IPS-20b (cell line): ENCODE data around the gene VGLL4.

ENCODE experiments used
- H3K27ac ChIP-seq: one replicate; pipeline ENCODE4 v1.5.1; 2013; ENCODE audit warnings: low read length
- H3K27me3 ChIP-seq: 2 replicates; pipeline ENCODE4 v1.6.1; 2013; ENCODE audit warnings: mild to moderate bottlenecking, low read length, inconsistent platforms; ENCODE audit not compliant: insufficient read depth
- H3K36me3 ChIP-seq: 2 replicates; pipeline ENCODE4 v1.6.1; 2013; ENCODE audit warnings: low read depth, mild to moderate bottlenecking, inconsistent platforms, low read length, moderate library complexity; ENCODE audit not compliant: insufficient read depth
- H3K4me1 ChIP-seq: 2 replicates; pipeline ENCODE4 v1.6.1; 2013; ENCODE audit warnings: mild to moderate bottlenecking, control low read depth, inconsistent platforms, low read length, moderate library complexity; ENCODE audit not compliant: insufficient read depth
- H3K4me3 ChIP-seq: 2 replicates; pipeline ENCODE4 v1.5.1; 2013; ENCODE audit warnings: mild to moderate bottlenecking, low read length, inconsistent platforms
- H3K9ac ChIP-seq: 2 replicates; pipeline ENCODE4 v1.6.1; 2013; ENCODE audit warnings: low read depth, mild to moderate bottlenecking, inconsistent platforms, low read length, moderate library complexity
- H3K9me3 ChIP-seq: 2 replicates; pipeline ENCODE4 v1.6.1; 2013; ENCODE audit warnings: mild to moderate bottlenecking, low read depth, low read length, inconsistent platforms; ENCODE audit not compliant: insufficient read depth

Gene VGLL4

GRCh38 chr3:11555881-11556633, 87.7 kb downstream of the VGLL4 start:
- Histone ChIP-seq H3K27me3 (no peaks in the 10 kb centered on the region), H3K36me3 (peaks cover 23% of the 10 kb centered on the region), H3K4me1 (no peaks in the 10 kb centered on the region), H3K4me3 (no peak overlapping the region), H3K27ac (no peak overlapping the region), H3K9me3 (no peaks in the 10 kb centered on the region), H3K9ac (no peak overlapping the region)

GRCh38 chr3:11555211-11555782, 88.4 kb downstream of the VGLL4 start:
- peaks cover 23% of the 10 kb centered on the region for H3K36me3 ChIP-seq
- H3K27ac ChIP-seq = no peak overlapping the region
- no peak overlapping the region for H3K9ac ChIP-seq

GRCh38 chr3:11554666-11555065, 89.0 kb downstream of the VGLL4 start:
- H3K4me3 ChIP-seq = no peak overlapping the region
- H3K27ac ChIP-seq = no peak overlapping the region
- no peak overlapping the region for H3K9ac ChIP-seq
- H3K9me3 ChIP-seq = no peaks in the 10 kb centered on the region
- no peaks in the 10 kb centered on the region for H3K4me1 ChIP-seq
- H3K36me3 ChIP-seq = peaks cover 23% of the 10 kb centered on the region
- no peaks in the 10 kb centered on the region for H3K27me3 ChIP-seq

More at GRCh38 chr3:11555211-11555782, 88.4 kb downstream of the VGLL4 start:
- Histone ChIP-seq H3K27me3 (no peaks in the 10 kb centered on the region), H3K4me3 (no peak overlapping the region), H3K4me1 (no peaks in the 10 kb centered on the region), H3K9me3 (no peaks in the 10 kb centered on the region)

- Histone ChIP-seq H3K27ac (no peak overlapping the region), H3K27me3 (no peaks in the 10 kb centered on the region), H3K9me3 (no peaks in the 10 kb centered on the region), H3K36me3 (peaks cover 23% of the 10 kb centered on the region), H3K9ac (no peak overlapping the region), H3K4me1 (no peaks in the 10 kb centered on the region), H3K4me3 (no peak overlapping the region)
These were observed 89.5 kb downstream of the VGLL4 start for GRCh38 chr3:11554236-11554610.

GRCh38 chr3:11553436-11554235, 90.1 kb downstream of the VGLL4 start:
- no peaks in the 10 kb centered on the region for H3K4me1 ChIP-seq
- H3K9ac ChIP-seq = no peak overlapping the region
- no peak overlapping the region for H3K27ac ChIP-seq
- peaks cover 21% of the 10 kb centered on the region for H3K36me3 ChIP-seq
- no peak overlapping the region for H3K4me3 ChIP-seq
- no peaks in the 10 kb centered on the region for H3K27me3 ChIP-seq
- no peaks in the 10 kb centered on the region for H3K9me3 ChIP-seq

- H3K9ac ChIP-seq = no peak overlapping the region
- H3K9me3 ChIP-seq = no peaks in the 10 kb centered on the region
- no peak overlapping the region for H3K27ac ChIP-seq
- no peaks in the 10 kb centered on the region for H3K4me1 ChIP-seq
- peaks cover 13% of the 10 kb centered on the region for H3K36me3 ChIP-seq
- no peak overlapping the region for H3K4me3 ChIP-seq
- H3K27me3 ChIP-seq = no peaks in the 10 kb centered on the region
These were observed 91.1 kb downstream of the VGLL4 start for GRCh38 chr3:11552289-11553264.

- H3K9ac ChIP-seq = no peak overlapping the region
- peaks cover 7% of the 10 kb centered on the region; the same call in 1 of the 2 replicates for H3K36me3 ChIP-seq
- no peaks in the 10 kb centered on the region for H3K27me3 ChIP-seq
- H3K9me3 ChIP-seq = no peaks in the 10 kb centered on the region
- H3K27ac ChIP-seq = no peak overlapping the region
- no peaks in the 10 kb centered on the region for H3K4me1 ChIP-seq
- no peak overlapping the region for H3K4me3 ChIP-seq
These were observed 92.7 kb downstream of the VGLL4 start for GRCh38 chr3:11551036-11551435.

- Histone ChIP-seq H3K4me3 (no peak overlapping the region), H3K4me1 (no peaks in the 10 kb centered on the region), H3K9me3 (no peaks in the 10 kb centered on the region), H3K27me3 (no peaks in the 10 kb centered on the region), H3K27ac (no peak overlapping the region), H3K36me3 (no peaks in the 10 kb centered on the region), H3K9ac (no peak overlapping the region)
These were observed 94.1 kb downstream of the VGLL4 start for GRCh38 chr3:11549580-11550140.

- Histone ChIP-seq H3K27ac (no peak overlapping the region), H3K9me3 (no peaks in the 10 kb centered on the region), H3K36me3 (no peaks in the 10 kb centered on the region), H3K4me1 (no peaks in the 10 kb centered on the region), H3K9ac (no peak overlapping the region), H3K27me3 (no peaks in the 10 kb centered on the region), H3K4me3 (no peak overlapping the region)
These were observed 95.0 kb downstream of the VGLL4 start for GRCh38 chr3:11548721-11549131.

- Histone ChIP-seq H3K9me3 (no peaks in the 10 kb centered on the region), H3K9ac (no peak overlapping the region), H3K27ac (no peak overlapping the region), H3K4me3 (no peak overlapping the region), H3K27me3 (no peaks in the 10 kb centered on the region), H3K36me3 (no peaks in the 10 kb centered on the region), H3K4me1 (no peaks in the 10 kb centered on the region)
These were observed 96.2 kb downstream of the VGLL4 start for GRCh38 chr3:11547498-11547897.
